GM21423 (cell line): ENCODE data around the gene FNDC3B.

Source experiments
- ATAC-seq: cut with Tn5 transposase; IDR thresholded peaks from one replicate; pipeline ENCODE4 v1.9.1; 2021; ENCODE audit warnings: mild to moderate bottlenecking, moderate library complexity; ENCODE audit not compliant: unreplicated experiment

FNDC3B gene

DNA sequence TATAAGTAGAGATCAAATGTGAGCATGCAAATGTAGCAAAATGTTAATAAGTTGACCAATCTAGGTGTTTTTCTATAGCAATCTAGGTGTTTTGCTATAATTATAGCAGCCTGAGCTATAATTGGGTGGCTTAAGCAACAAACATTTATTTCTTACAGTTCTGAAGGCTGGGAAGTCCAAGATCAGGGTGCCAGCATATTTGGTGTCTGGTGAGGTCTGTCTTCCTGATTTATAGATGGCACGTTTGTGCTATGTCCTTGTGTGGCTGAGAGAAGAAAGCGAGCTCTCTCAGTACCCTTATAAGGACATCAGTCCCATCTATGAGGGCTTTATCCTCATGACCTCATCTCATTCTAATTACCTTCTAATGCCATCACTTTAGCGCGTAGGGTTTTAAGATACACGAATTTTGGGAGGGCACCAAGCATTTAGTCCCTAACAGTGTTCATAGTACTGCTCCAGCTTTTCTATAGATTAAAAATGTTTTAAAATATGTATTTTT, 237.8 kb downstream of the FNDC3B start:
- no peak for ATAC-seq

DNA sequence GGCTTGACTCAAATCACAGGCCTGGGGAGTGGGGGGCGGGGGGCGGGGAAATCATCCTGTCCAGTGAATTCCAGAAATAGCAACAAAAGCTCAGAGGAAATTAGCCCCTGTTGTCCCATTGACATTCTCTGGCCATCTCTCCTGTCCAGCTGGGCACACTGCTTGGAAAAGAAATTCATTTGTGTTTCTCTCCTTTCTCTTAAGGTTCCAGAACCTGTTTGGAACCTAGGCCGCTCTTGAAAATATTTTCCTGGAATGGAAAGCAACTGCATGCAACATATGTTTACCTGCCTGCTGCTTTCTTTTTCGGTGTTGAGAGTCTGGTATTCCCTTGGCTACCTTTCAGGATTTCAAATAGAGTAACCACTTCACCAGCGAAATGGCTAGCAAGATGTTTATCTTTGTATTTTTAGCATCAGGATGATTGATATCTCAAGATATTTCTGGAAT, 239.8 kb downstream of the FNDC3B start:
- no peak for ATAC-seq

DNA sequence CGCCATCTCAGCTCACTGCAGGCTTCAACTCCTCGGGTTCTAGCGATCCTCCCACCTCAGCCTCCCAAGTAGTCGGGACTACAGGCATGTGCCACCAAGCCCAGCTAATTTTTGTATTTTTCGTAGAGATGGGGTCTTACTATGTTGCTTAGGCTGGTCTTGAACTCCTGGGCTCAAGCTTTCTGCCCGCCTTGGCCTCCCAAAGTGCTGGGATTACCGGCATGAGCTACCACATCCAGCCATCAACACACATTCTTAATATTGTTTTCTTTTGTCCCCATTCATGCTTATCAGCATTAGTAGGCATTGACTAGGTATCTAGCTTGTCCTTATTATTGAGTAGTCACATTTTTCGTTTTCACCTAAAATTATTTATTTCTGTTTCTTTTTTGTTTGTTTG, 240.6 kb downstream of the FNDC3B start:
- no peak for ATAC-seq

DNA sequence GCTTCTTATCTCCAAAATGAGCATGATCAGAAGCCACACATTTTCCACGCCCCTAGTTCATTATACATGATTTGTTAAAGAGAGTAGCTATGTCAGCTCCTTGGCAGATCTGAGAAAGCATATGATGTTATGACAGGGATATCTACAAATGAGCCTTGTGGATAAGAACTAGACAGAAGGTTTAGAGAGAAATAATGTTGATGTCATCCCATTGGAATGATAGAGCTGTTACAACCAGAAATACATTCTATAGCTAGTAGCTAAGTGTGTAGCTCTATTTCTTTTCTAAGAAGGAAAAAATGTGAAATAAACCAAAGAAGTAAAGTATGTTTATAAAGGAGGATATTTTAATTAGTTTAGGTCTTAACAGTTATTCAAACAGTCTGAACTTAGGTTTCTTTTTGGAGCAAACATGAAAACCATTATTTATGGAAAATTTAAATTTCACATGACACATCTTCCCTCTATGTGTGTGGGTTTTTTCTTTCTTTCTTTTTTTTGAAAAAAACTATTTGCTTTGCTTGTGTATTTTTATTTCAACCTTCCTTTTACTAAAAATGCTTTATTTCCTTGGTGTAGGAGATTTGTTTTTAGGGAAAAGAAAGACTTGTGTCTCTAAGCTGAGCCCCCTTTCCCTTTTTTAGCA, 241.2 kb downstream of the FNDC3B start:
- ATAC-seq, result no peak

DNA sequence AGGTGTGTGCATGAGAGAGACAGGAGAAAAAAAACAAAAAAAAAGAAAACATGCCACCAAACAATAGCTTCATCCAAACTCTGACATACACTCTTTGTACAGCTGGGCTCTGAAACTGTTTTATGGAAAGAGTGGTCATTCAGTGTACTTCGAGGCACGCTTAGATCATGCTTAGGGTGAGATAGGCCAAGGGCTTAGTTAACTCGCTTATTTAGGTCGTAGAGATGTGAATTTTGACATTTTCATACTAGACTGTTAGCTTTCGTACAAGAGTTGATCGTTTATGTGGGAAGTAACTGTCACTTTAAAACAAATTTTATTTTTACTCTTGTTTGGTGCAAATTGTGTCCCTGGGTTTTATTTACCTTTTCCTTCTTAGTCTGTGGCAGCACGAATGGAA, 242.5 kb downstream of the FNDC3B start:
- ATAC-seq, result no peak

DNA sequence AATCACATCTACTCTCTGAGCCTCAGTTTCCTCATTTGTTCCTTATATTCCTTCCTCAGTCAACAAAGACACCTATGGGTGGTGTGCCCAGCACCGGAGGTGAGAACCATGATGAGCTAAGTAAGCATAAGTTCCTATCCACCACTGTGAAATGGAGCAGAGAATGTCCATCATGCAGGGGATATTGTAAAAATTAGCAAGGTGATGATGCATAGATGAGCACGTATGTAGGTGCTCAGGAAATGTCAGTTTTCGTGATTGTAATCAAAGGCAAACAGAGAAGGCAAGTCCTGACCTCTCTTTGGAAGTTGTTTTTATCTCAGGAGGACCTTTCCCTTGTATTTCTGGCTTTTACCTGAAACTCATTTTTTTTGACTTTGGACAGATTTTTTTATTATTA, 243.5 kb downstream of the FNDC3B start:
- no peak for ATAC-seq

DNA sequence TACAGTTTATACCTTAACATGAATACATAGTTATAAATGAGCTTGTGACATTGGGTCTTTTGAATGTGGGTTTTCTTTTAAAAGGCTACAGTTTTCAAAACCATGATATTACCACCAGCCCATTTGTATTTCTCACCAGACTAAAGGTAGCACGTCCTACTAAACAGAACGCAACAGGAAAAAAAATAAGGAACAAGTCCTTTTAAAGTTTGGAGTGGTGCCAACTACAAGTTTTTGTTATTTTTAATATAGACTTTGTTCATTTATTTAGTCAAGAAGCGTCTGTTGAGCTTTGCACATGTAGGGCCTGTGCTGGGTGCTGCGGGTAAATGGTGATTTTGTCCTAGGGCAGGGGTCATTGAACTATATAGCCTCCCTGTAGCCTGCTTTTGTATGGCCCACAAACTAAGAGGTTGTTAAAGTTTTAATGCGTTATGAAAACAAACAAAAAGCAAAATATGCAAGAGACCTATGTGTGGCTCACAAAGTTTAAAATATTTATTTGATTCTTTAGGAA, 244.5 kb downstream of the FNDC3B start:
- no peak for ATAC-seq

DNA sequence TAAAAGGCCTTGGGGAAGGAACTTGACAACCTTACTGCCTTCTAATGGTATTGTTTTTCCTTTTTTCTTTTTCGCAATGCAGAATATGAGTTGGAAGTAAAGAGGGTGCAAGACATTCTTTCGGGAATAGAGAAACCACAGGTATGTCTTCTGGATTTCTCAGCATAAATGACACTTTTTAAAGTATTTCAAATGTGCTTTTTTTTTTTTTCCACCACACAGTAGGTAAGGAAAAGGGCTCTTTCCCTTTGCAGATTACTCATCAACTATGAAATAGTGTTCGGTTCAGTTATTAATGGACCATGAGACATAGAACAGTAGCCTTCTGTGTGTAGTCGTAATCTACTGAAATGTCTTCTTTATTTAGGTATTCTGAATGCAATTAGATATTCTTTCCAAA, 246.5 kb downstream of the FNDC3B start:
- no peak for ATAC-seq

DNA sequence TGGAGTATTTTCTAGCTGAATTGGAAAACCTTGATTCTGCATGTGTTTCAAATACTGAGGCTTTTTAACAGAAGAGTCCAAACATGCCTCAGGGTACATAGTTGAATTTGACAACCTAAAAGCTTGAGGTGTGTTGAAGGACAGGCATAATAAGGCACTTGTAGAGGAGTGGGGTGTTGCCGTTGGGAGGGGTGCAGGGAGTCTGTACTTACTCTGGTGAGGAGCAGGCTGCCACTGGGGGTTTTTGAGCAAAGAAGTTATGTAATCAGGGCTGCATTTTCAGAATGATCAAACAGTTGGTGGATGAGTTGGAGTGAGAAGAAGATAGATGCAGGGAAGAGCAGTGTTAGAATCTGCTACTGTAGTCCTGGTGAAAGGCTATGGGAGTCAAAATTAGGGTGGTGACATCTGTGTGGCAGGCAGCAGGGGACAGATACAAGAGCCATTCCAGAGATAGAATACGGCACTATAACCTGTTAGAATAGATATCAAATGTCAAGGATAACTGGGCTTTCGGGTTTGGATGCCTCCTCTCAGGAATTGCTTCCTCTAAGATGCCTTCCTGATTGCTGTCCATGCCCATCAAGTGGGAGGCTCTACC, 247.3 kb downstream of the FNDC3B start:
- ATAC-seq, result no peak

DNA sequence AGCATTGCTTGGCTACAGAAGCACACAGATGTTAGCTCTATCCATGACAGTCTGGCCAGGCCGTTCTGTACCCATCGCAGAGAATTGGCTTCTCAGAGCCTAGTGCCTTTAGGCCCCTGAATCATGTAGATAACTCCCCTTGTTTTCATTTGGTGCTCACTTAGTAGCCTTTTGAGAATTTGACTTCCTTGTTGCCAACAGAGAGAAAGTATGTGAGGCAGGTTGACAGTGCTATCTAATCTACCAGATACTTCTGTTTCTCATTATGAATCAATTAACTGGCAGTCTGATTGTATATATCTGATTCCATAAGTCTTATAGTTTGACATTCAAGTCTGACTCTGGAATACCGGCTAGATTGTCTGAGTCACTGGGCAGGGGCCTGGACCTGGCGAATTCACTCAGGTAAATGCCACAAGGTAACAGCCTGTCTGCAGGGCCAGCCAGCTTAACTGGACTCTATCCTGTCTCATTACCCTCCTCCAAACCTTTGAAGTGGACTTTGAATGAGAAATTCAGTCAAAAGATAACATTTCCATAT, 248.6 kb downstream of the FNDC3B start:
- no peak for ATAC-seq

DNA sequence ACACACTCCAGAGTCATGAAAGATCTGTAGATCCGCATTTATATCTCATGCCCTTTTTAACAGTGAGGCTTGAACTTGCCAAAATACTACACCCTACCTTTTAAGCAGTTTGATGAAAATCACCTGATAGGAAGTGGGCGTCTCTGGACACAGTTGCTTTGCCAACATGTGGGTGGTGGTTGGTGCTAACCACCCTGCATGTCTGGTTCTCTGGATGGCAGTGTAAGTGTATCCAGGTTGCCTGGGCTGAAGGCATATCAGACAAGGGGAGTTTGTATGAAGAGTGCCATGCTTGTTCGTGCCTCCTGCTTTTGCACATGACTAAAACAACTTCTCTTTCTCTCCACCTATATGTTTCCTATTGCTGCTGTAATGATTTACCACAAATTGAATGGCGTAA, 249.3 kb downstream of the FNDC3B start:
- ATAC-seq, result no peak

DNA sequence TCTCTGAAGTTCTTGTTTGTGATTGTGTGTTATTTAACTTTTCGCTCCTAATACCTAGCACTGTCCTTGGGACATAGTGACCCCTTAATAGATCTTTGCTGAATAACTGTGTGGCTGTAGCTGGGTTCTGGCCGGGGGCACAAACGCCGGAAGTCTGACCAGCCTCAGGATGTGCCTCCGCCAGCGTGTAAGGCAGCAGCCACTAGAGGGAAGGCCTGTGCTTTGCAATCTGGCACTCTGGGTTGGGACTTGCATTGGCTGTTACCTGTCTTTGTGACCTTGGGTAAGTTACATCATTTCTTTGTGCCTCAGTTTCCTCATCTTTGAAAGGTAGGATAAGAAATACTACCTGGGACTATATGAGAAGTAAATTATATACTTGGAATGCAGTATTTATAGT, 250.2 kb downstream of the FNDC3B start:
- peak; percentile 94 for ATAC-seq

DNA sequence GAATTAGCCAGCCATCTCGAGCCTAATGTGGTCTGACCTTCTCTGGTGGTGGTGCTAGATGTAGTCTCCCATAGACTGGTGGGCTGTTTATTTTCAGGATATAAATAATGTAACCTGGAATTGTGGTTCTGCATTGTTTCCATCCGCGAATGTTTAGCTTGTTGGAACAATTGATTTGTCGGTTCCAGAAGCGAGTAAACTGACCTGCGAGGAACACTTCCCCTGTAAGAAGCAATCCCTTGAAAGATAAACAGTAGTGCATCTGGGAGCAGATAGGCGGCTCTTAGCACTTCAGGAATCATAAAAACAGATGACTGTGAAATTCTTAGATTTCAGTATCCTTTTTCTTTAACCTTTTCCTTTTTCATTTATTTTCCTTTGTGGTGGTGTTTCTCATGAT, 251.1 kb downstream of the FNDC3B start:
- no peak for ATAC-seq

DNA sequence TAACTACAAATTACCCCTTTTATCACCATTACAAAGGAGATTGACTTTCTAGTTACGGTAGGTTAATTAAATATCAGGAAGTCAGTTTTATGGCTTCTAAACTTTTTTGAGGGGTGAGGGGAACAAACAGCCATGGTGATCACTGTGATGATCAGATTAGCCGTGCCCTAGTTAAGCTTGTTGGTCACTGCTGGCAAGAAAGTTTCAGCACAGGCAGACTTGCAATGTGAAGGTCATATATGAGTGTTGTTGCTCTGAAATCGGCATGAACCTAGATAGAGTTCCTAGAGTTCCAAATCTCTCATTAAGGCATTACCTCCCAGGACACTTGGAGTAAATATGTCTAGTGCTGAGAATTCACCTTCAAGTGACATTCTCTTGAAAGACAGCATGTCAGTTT, 252.3 kb downstream of the FNDC3B start:
- ATAC-seq, result no peak

DNA sequence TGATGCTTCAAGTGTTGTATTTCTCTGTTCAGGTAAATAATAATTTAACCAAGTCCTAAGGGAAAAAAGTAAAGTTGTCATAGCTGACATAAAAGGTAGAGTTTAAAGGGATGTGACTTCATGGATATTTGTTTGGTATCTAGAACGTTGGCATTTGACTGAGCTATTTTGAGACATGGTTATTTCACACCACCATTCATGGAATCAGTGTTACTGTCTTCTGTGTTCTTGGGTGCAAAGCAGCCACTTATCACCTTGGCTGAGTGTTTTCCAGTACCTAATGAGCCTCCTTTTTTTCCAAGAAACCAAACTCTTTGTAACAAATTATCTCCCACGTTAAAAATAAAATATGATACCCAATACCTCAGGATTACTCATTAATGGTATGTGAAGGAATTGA, 253.0 kb downstream of the FNDC3B start:
- no peak for ATAC-seq

DNA sequence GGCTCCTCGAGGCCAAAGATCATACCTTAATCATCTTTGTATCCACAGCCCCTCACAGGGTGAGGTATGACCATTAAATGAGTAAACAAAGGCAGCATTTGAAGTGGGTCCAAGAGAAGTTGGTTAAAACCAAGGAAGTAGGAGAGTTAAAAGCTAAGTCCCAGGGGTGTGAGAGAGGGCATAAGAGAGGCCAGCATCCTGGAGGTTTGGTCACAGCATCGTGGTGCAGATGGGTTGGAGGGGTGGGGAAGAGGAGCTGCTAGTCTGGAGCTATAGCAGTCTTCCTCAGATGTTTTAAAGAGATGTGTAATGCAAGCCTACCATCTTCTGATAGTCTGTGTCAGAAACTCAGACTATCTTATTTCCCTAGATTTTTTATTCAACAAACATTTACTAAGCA, 253.7 kb downstream of the FNDC3B start:
- ATAC-seq, result no peak

DNA sequence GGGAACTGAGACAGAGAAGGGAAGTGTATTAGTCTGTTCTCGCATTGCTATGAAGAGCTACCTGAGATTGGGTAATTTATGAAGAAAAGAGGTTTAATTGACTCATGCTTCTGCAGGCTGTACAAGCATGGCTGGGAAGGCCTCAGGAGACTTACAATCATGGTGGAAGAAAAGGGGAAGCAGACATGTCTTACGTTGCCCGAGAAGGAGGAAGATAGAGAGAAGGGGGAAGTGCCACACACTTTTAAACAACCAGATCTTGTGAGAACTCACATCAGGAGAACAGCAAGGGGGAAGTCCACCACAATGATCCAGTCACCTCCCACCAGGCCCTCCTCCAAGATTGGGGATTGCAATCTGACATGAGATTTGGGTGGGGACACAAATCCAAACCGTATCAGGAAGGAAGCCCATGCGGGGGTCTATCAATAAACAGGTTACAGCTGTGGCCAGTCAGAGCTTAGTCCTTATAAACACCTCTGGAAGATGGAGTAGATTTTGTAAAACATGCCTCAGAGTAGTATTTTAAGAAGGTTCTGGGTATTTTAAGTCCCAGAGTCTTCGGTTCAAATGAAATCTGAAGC, 254.9 kb downstream of the FNDC3B start:
- no peak for ATAC-seq

DNA sequence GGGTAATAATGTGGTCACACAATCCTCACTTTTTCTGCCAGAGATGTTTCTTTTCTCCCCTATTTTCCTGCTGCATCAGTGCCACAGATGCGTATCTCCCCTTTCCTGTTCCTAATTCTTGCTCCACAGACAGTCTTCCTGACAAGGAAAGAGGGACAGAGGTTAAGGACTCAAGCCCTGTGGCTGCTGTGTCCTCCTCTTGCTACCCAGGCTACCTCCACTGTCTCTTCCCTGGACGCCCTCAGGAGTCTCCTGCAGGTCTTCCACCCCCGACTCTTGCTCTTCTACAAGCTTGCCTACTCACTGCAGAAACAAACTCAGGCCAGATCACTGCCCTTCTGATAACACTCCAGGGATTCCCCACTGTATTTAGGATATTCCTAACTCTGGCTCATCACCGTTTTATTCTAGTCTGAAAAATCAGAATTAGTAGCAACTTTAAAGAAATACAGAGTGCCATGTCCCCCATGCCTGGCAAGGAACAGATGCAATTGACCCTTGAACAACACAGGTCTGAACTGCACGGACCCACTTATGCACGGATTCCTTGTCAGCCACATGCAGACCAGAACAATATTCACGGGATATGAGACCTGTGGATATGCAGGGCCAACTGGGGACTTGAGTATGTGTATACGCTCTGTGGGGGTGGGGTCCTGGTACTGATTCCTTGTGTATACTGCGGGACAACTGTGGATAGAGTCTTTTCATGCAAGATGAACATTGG, 257.0 kb downstream of the FNDC3B start:
- ATAC-seq, result no peak

DNA sequence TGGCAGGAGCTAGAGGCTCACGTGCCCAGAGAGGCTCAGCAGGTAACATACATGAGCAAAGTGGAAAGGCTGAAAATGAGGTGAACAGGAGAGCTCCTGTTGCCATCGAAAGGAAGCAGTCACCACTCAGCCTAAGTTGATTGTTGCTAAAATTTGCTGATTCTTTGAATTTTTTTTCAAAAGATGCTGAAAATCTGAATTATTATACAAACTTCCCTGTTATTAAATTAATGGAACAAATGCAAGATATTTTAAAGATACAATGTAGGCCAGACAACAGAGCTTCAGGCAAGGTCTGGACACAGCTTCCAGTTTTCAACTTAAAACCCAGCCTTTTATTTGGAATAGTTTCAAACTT, 257.6 kb downstream of the FNDC3B start:
- ATAC-seq, result no peak

DNA sequence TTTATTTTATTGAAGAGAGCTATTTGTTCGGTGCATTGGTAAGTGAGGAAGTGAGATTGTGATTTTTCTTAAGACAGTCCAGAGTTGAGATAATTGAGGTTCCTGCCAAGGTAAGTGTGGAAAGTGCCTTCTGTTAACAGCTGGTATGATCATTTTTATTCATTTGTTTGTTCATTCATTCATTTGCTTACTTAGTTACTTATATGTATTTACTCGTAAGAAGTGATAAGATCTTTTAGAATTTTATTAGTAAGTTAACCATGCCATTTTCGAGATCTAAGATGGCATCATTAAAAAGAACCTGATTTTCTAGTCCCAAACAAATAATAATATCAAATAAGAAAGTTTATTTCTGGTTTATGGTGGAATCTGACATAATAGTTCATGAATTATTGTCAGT, 258.9 kb downstream of the FNDC3B start:
- ATAC-seq, result no peak

DNA sequence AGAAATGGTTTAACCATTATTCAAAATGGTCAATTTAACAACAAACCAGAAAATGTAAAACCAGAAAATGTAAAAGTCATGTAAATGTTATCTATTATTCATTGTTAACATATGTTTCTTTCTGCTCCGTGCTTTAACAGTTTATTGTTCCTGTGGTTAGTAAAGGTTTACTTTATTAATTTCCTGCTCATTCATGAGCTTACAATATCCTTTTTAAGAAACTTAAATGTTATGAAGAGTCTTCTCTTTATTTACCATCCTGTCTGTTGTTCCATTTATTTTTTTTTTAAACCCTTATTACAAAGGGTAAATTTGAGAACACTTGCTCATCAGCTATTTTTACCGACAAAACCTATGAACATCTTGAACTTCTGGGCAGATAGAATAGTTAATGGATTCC, 260.8 kb downstream of the FNDC3B start:
- no peak for ATAC-seq
